MCF 10A (cell line): ENCODE measurements around the gene KCNJ1. TPM values are rescaled to one million over a fixed set of nuclear protein-coding genes. Genes with fewer than 3 reads are reported as not detected.

Experiments used
- BruUV-seq: library from RNA; stranded (reverse); fragments of 400-500 nt; replicated peaks from 2 replicates; lab custom pipeline; 2021; lab: Mats Ljungman, UMichigan
- CTCF ChIA-PET: fragments of 300-600 bp; sonication (Branson Sonifier 250); formaldehyde crosslinking; extraction: SDS; loops from one replicate; lab custom pipeline; 2021; ENCODE audit warnings: antibody characterized with exemption, inconsistent platforms; lab: Yijun Ruan, JAX
- POLR2A ChIA-PET: fragments of 300-600, 350-650 bp; sonication (Branson Sonifier 250); formaldehyde crosslinking; extraction: SDS; loops from one replicate; lab custom pipeline; 2020; ENCODE audit warnings: antibody characterized with exemption, inconsistent platforms; lab: Yijun Ruan, JAX
- DNase-seq: peaks from one replicate; pipeline ENCODE4 v3.0.0-alpha.2; 2018; ENCODE audit not compliant: unreplicated experiment
- H3K27ac Mint-ChIP-seq: one replicate; pipeline ENCODE4 v1.8.0; 2022; ENCODE audit warnings: mild to moderate bottlenecking, low read depth, mixed read lengths; ENCODE audit not compliant: unreplicated experiment
- H3K27me3 Mint-ChIP-seq: one replicate; pipeline ENCODE4 v1.8.0; 2022; ENCODE audit warnings: mixed read lengths; ENCODE audit not compliant: insufficient read depth, unreplicated experiment
- H3K36me3 Mint-ChIP-seq: one replicate; pipeline ENCODE4 v1.8.0; 2022; ENCODE audit warnings: mild to moderate bottlenecking, moderate library complexity, mixed read lengths; ENCODE audit not compliant: insufficient read depth, unreplicated experiment
- H3K4me1 Mint-ChIP-seq: one replicate; pipeline ENCODE4 v1.8.0; 2022; ENCODE audit warnings: mixed read lengths; ENCODE audit not compliant: insufficient read depth, unreplicated experiment
- H3K4me3 Mint-ChIP-seq: one replicate; pipeline ENCODE4 v1.8.0; 2022; ENCODE audit warnings: mild to moderate bottlenecking, moderate library complexity, mixed read lengths; ENCODE audit not compliant: unreplicated experiment
- H3K9me3 Mint-ChIP-seq: one replicate; pipeline ENCODE4 v1.8.0; 2022; ENCODE audit warnings: mixed read lengths; ENCODE audit not compliant: unreplicated experiment
- CTCF ChIP-seq: fragments of 200-600 bp; IDR thresholded peaks from one replicate; pipeline ENCODE4 v1.8.0; 2022; ENCODE audit warnings: antibody characterized with exemption, mild to moderate bottlenecking; ENCODE audit not compliant: unreplicated experiment
- intact Hi-C: fragments of 100-400 bp; cut with micrococcal nuclease; formaldehyde crosslinking; loops from 2 replicates; pipeline ENCODE4 v1.14.1; 2022
- total RNA-seq: library from RNA; stranded (reverse); gene quantifications from 2 replicates; pipeline ENCODE4 v1.2.3, GENCODE V29; 2022

KCNJ1 gene
- total RNA-seq, 1 experiment from 2014 or later, result not detected

GRCh38 chr11:128823753-128824152 is 43.3 kb downstream of the KCNJ1 start:
- H3K4me3 Mint-ChIP-seq, result no peak overlapping the region
- CTCF ChIA-PET, result interaction anchor here (0.6 to 0.9 kb wide), 3 partner anchors 193 to 228 kb away, joined by 3 read pairs; no protein-coding TSS in a partner anchor
- intact Hi-C loops, result no loop called here

GRCh38 chr11:128822130-128822529 is 45.0 kb downstream of the KCNJ1 start:
- intact Hi-C loops, result no loop called here
- no TSS peak for BruUV-seq
- no peaks in the 10 kb centered on the region for H3K9me3 Mint-ChIP-seq
- H3K27me3 Mint-ChIP-seq, result no peaks in the 10 kb centered on the region
- H3K4me1 Mint-ChIP-seq, result no peaks in the 10 kb centered on the region
- no peaks in the 10 kb centered on the region for H3K36me3 Mint-ChIP-seq
- DNase-seq, result no peak
- H3K4me3 Mint-ChIP-seq, result no peak overlapping the region
- TF ChIP-seq CTCF, result no peak
- CTCF ChIA-PET, result interaction anchor here (0.6 to 3.0 kb wide), 4 partner anchors 9 to 664 kb away, joined by 3 to 18 read pairs (median 10); no protein-coding TSS in a partner anchor
- POLR2A ChIA-PET, result no interaction called here
- H3K27ac Mint-ChIP-seq, result no peak overlapping the region

More at GRCh38 chr11:128823753-128824152, 43.3 kb downstream of the KCNJ1 start:
- POLR2A ChIA-PET, result no interaction called here
- TF ChIP-seq CTCF, result no peak
- Mint-ChIP-seq H3K27ac (no peak overlapping the region), H3K27me3 (no peaks in the 10 kb centered on the region), H3K9me3 (no peaks in the 10 kb centered on the region), H3K36me3 (no peaks in the 10 kb centered on the region), H3K4me1 (no peaks in the 10 kb centered on the region)
- DNase-seq, result no peak
- no TSS peak for BruUV-seq

- intact Hi-C loops, result no loop called here
- no TSS peak for BruUV-seq
- Mint-ChIP-seq H3K4me1 (no peaks in the 10 kb centered on the region), H3K27ac (no peak overlapping the region), H3K27me3 (no peaks in the 10 kb centered on the region), H3K36me3 (no peaks in the 10 kb centered on the region), H3K4me3 (no peak overlapping the region), H3K9me3 (no peaks in the 10 kb centered on the region)
- ChIA-PET POLR2A (interaction anchor here (0.7 kb wide), 1 partner anchor 937 kb away, joined by 3 read pairs; no protein-coding TSS in a partner anchor), CTCF (interaction anchor here (0.6 to 3.0 kb wide), 6 partner anchors 9 to 664 kb away, joined by 3 to 18 read pairs (median 6); no protein-coding TSS in a partner anchor)
- no peak for DNase-seq
- TF ChIP-seq CTCF, result no peak
Observed at GRCh38 chr11:128821556-128821955, 45.5 kb downstream of the KCNJ1 start.

- ChIA-PET CTCF (no interaction called here), POLR2A (no interaction called here)
- TF ChIP-seq CTCF, result no peak
- Mint-ChIP-seq H3K9me3 (no peaks in the 10 kb centered on the region), H3K4me1 (no peaks in the 10 kb centered on the region), H3K27ac (no peak overlapping the region), H3K36me3 (no peaks in the 10 kb centered on the region), H3K4me3 (no peak overlapping the region), H3K27me3 (no peaks in the 10 kb centered on the region)
- DNase-seq, result no peak
- no TSS peak for BruUV-seq
- intact Hi-C loops, result no loop called here
Observed at GRCh38 chr11:128819198-128819597, 47.9 kb downstream of the KCNJ1 start.
